ENCODE results near the gene PDGFRA. TPM values are rescaled to one million over a fixed set of nuclear protein-coding genes. Genes with fewer than 3 reads are reported as not detected.

Gene PDGFRA
- total and polyA plus RNA-seq, 2 donors (not counting 1 experiment from before 2014, with no cell fraction given), result 284 to 363 TPM

- no peaks in the 10 kb centered on the region for H3K9me3 ChIP-seq (ENCODE audit: control insufficient read depth, insufficient read depth, low read depth, low read length)
- H3K79me2 ChIP-seq (ENCODE audit: control insufficient read depth, insufficient read depth, low read length), result peaks cover 29% of the 10 kb centered on the region
- H4K20me1 ChIP-seq (ENCODE audit: control insufficient read depth, extremely low read depth, insufficient read depth, low read length), result no peaks in the 10 kb centered on the region
- H3K4me3 ChIP-seq (replicated peaks in 1 of 4; ENCODE audit: control extremely low read depth in 1 of 4, insufficient read depth in 1 of 4, low read depth in 3 of 4, low read length in 4 of 4), result peak overlapping the region; percentile 45 to 96 (median 94)
- TF ChIP-seq CTCF (conservative IDR thresholded peaks at IDR 0.05 in 1 of 2, IDR thresholded peaks at IDR 0.05 in 1 of 2; ENCODE audit: low read depth in 1 of 2, low read length in 2 of 2) (no peak), EZH2 (IDR thresholded peaks at IDR 0.05; ENCODE audit: low read length, missing control alignments) (no peak)
- H3K4me2 ChIP-seq (ENCODE audit: extremely low read depth, insufficient read depth, low read length), result peak overlapping the region; percentile 95
- H3K4me1 ChIP-seq (ENCODE audit: control insufficient read depth, extremely low read depth, insufficient read depth, low read length), result peaks cover 9% of the 10 kb centered on the region
- H3K36me3 ChIP-seq (ENCODE audit: control insufficient read depth, insufficient read depth, low read length), result peaks cover 2% of the 10 kb centered on the region
- peak; percentile 75 to 89 for DNase-seq (ENCODE audit: low read depth in 2 of 2)
- H3K9ac ChIP-seq (ENCODE audit: insufficient read depth, low read length), result peak overlapping the region; percentile 48
- no peaks in the 10 kb centered on the region for H3K27me3 ChIP-seq (ENCODE audit: control insufficient read depth, insufficient read depth, low read length)
- H3K27ac ChIP-seq (ENCODE audit: insufficient read depth, low read length), result peak overlapping the region; percentile 90
- peak overlapping the region; percentile 56 for H2AFZ ChIP-seq (ENCODE audit: low read length)
Measured at GRCh38 chr4:54226404-54227255, 2.5 kb upstream of the PDGFRA start.

- Histone ChIP-seq H4K20me1 (ENCODE audit: control insufficient read depth, extremely low read depth, insufficient read depth, low read length) (no peaks in the 10 kb centered on the region), H3K4me3 (replicated peaks in 1 of 4; ENCODE audit: control extremely low read depth in 1 of 4, insufficient read depth in 1 of 4, low read depth in 3 of 4, low read length in 4 of 4) (peak overlapping the region; percentile 94 to 97 (median 96)), H3K27me3 (ENCODE audit: control insufficient read depth, insufficient read depth, low read length) (no peaks in the 10 kb centered on the region), H3K9ac (ENCODE audit: insufficient read depth, low read length) (no peak overlapping the region), H3K36me3 (ENCODE audit: control insufficient read depth, insufficient read depth, low read length) (peaks cover 2% of the 10 kb centered on the region), H3K27ac (ENCODE audit: insufficient read depth, low read length) (peak overlapping the region; percentile 90), H3K79me2 (ENCODE audit: control insufficient read depth, insufficient read depth, low read length) (peaks cover 37% of the 10 kb centered on the region), H2AFZ (ENCODE audit: low read length) (peak overlapping the region; percentile 48), H3K9me3 (ENCODE audit: control insufficient read depth, insufficient read depth, low read depth, low read length) (no peaks in the 10 kb centered on the region), H3K4me2 (ENCODE audit: extremely low read depth, insufficient read depth, low read length) (peak overlapping the region; percentile 95), H3K4me1 (ENCODE audit: control insufficient read depth, extremely low read depth, insufficient read depth, low read length) (peaks cover 9% of the 10 kb centered on the region)
- no peak for TF ChIP-seq EZH2 (IDR thresholded peaks at IDR 0.05; ENCODE audit: low read length, missing control alignments)
- no peak for TF ChIP-seq CTCF (conservative IDR thresholded peaks at IDR 0.05 in 1 of 2, IDR thresholded peaks at IDR 0.05 in 1 of 2; ENCODE audit: low read depth in 1 of 2, low read length in 2 of 2)
- peak; percentile 75 to 86 for DNase-seq (ENCODE audit: low read depth in 2 of 2)
Measured at GRCh38 chr4:54227256-54228055, 1.6 kb upstream of the PDGFRA start.

- H3K36me3 ChIP-seq (ENCODE audit: control insufficient read depth, insufficient read depth, low read length), result peaks cover 2% of the 10 kb centered on the region
- H2AFZ ChIP-seq (ENCODE audit: low read length), result peak overlapping the region; percentile 40
- peak overlapping the region; percentile 94 to 97 (median 96) for H3K4me3 ChIP-seq (replicated peaks in 1 of 4; ENCODE audit: control extremely low read depth in 1 of 4, insufficient read depth in 1 of 4, low read depth in 3 of 4, low read length in 4 of 4)
- TF ChIP-seq EZH2 (IDR thresholded peaks at IDR 0.05; ENCODE audit: low read length, missing control alignments) (no peak), CTCF (conservative IDR thresholded peaks at IDR 0.05 in 1 of 2, IDR thresholded peaks at IDR 0.05 in 1 of 2; ENCODE audit: low read depth in 1 of 2, low read length in 2 of 2) (peak; percentile 86 to 94)
- no peaks in the 10 kb centered on the region for H4K20me1 ChIP-seq (ENCODE audit: control insufficient read depth, extremely low read depth, insufficient read depth, low read length)
- H3K9ac ChIP-seq (ENCODE audit: insufficient read depth, low read length), result peak overlapping the region; percentile 9
- H3K27me3 ChIP-seq (ENCODE audit: control insufficient read depth, insufficient read depth, low read length), result no peaks in the 10 kb centered on the region
- H3K4me1 ChIP-seq (ENCODE audit: control insufficient read depth, extremely low read depth, insufficient read depth, low read length), result peaks cover 9% of the 10 kb centered on the region
- peak overlapping the region; percentile 95 for H3K4me2 ChIP-seq (ENCODE audit: extremely low read depth, insufficient read depth, low read length)
- H3K27ac ChIP-seq (ENCODE audit: insufficient read depth, low read length), result peak overlapping the region; percentile 90
- peaks cover 42% of the 10 kb centered on the region for H3K79me2 ChIP-seq (ENCODE audit: control insufficient read depth, insufficient read depth, low read length)
- peak; percentile 68 to 82 for DNase-seq (ENCODE audit: low read depth in 2 of 2)
- H3K9me3 ChIP-seq (ENCODE audit: control insufficient read depth, insufficient read depth, low read depth, low read length), result no peaks in the 10 kb centered on the region
Measured at GRCh38 chr4:54228056-54228527, 1.0 kb upstream of the PDGFRA start.
